ENCODE data around the gene RAB20. TPM values are rescaled to one million over a fixed set of nuclear protein-coding genes. Genes with fewer than 3 reads are reported as not detected.

The RAB20 gene
- polyA plus RNA-seq, 1 donor (not counting 4 experiments of a cell fraction or from before 2014, with no cell fraction given), result 4.3 TPM

DNA sequence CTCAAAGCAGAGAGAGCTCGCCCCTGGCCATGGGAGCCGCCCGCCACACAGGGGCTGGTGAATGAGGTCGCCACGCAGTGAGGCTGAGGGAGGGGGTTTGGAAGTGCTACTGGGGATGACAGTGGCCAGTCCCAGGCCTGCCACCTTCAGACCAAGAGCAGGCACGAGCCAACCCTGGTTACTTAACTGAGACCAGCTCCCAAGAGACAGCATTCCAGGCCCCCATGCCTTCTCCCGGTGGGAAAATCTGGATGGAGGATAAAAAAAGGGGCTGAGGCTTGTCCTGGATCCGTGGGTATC, 43.3 kb downstream of the RAB20 start:
- Histone ChIP-seq H3K9ac (ENCODE audit: control insufficient read depth, extremely low read depth, insufficient read depth, low read length) (no peak overlapping the region), H2AFZ (ENCODE audit: control insufficient read depth, low read length) (no peak overlapping the region), H4K20me1 (ENCODE audit: control insufficient read depth, extremely low read depth, insufficient read depth, low read length) (no peaks in the 10 kb centered on the region), H3K4me2 (ENCODE audit: control insufficient read depth, extremely low read depth, insufficient read depth, low read depth, low read length) (no peak overlapping the region), H3K27me3 (ENCODE audit: control insufficient read depth, extremely low read depth, insufficient read depth, low read length) (no peaks in the 10 kb centered on the region), H3K4me1 (ENCODE audit: control insufficient read depth, extremely low read depth, insufficient read depth, low read length) (no peaks in the 10 kb centered on the region), H3K27ac (ENCODE audit: control insufficient read depth, insufficient read depth, low read length) (no peak overlapping the region), H3K79me2 (ENCODE audit: control insufficient read depth, insufficient read depth, low read length) (no peaks in the 10 kb centered on the region), H3K36me3 (ENCODE audit: control insufficient read depth in 2 of 2, extremely low read depth in 1 of 2, insufficient read depth in 2 of 2, low read length in 2 of 2) (peaks cover 0 to 2% of the 10 kb centered on the region in 2 experiments), H3K9me1 (ENCODE audit: control insufficient read depth, extremely low read depth, insufficient read depth, low read length) (peaks cover 3% of the 10 kb centered on the region), H3K9me3 (ENCODE audit: control insufficient read depth, low read depth, low read length) (no peaks in the 10 kb centered on the region), H3K4me3 (ENCODE audit: control insufficient read depth in 2 of 3, extremely low read depth in 1 of 3, insufficient read depth in 2 of 3, low read depth in 1 of 3, low read length in 3 of 3) (no peak overlapping the region)
- dilution Hi-C loops (cut with MboI; ENCODE audit: extremely low pct_ligation_motif_present, low sequenced_read_pairs), result no loop called here
- TF ChIP-seq EZH2 (IDR thresholded peaks at IDR 0.05; ENCODE audit: low read length), result no peak
- TF ChIP-seq, protein P1, sequence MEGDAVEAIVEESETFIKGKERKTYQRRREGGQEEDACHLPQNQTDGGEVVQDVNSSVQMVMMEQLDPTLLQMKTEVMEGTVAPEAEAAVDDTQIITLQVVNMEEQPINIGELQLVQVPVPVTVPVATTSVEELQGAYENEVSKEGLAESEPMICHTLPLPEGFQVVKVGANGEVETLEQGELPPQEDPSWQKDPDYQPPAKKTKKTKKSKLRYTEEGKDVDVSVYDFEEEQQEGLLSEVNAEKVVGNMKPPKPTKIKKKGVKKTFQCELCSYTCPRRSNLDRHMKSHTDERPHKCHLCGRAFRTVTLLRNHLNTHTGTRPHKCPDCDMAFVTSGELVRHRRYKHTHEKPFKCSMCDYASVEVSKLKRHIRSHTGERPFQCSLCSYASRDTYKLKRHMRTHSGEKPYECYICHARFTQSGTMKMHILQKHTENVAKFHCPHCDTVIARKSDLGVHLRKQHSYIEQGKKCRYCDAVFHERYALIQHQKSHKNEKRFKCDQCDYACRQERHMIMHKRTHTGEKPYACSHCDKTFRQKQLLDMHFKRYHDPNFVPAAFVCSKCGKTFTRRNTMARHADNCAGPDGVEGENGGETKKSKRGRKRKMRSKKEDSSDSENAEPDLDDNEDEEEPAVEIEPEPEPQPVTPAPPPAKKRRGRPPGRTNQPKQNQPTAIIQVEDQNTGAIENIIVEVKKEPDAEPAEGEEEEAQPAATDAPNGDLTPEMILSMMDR (optimal IDR thresholded peaks at IDR 0.05 in 1 of 3, IDR thresholded peaks at IDR 0.05 in 1 of 3, conservative IDR thresholded peaks at IDR 0.05 in 1 of 3; ENCODE audit: extremely low read depth in 1 of 3, insufficient read depth in 2 of 3, low read length in 3 of 3), result no peak
- no peak for DNase-seq (ENCODE audit: low read depth, low spot score)
- no peak for FAIRE-seq

DNA sequence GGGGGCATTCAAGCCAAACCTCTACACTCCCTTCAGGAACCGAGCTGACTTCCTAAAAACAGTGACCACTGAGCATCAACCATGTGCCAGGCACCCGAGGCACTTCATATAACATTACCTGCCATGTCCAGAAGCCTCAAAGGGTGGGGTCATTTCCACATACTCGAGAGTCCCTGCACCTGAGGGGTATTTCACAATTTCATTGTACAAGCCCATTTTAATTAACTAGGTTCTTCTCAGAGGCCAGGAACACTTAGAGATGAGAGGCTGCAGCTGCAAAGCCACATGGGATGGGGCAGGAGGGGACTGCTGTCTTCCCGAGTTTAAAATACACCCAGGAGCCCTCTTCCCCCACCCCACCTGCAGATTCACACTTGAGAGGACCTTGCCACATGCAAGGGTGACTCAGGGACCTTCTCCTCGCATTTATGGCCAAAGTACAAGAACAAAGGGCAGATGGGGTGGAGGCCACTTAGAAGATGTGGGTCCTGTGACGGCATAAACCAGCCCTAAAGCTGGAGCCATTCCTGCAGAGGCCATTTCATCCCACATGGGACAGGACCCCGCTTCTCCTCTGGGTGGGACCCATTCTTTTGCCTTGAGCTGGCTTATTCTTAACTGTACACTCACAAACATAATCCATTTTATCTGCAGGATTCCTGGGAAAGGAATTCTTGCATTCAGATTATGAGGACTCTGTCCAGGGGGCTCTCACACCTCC, 43.9 kb downstream of the RAB20 start:
- no peaks in the 10 kb centered on the region for H3K27me3 ChIP-seq (ENCODE audit: control insufficient read depth, extremely low read depth, insufficient read depth, low read length)
- no peaks in the 10 kb centered on the region for H3K4me1 ChIP-seq (ENCODE audit: control insufficient read depth, extremely low read depth, insufficient read depth, low read length)
- no peaks in the 10 kb centered on the region for H3K79me2 ChIP-seq (ENCODE audit: control insufficient read depth, insufficient read depth, low read length)
- H3K9me3 ChIP-seq (ENCODE audit: control insufficient read depth, low read depth, low read length), result no peaks in the 10 kb centered on the region
- H3K9me1 ChIP-seq (ENCODE audit: control insufficient read depth, extremely low read depth, insufficient read depth, low read length), result peaks cover 3% of the 10 kb centered on the region
- no peak overlapping the region for H3K4me2 ChIP-seq (ENCODE audit: control insufficient read depth, extremely low read depth, insufficient read depth, low read depth, low read length)
- H3K4me3 ChIP-seq (ENCODE audit: control insufficient read depth in 2 of 3, extremely low read depth in 1 of 3, insufficient read depth in 2 of 3, low read depth in 1 of 3, low read length in 3 of 3), result no peak overlapping the region
- H3K36me3 ChIP-seq (ENCODE audit: control insufficient read depth in 2 of 2, extremely low read depth in 1 of 2, insufficient read depth in 2 of 2, low read length in 2 of 2), result peaks cover 5% of the 10 kb centered on the region in 2 experiments
- DNase-seq (ENCODE audit: low read depth, low spot score) (no peak), FAIRE-seq (no peak)
- no peaks in the 10 kb centered on the region for H4K20me1 ChIP-seq (ENCODE audit: control insufficient read depth, extremely low read depth, insufficient read depth, low read length)
- H3K9ac ChIP-seq (ENCODE audit: control insufficient read depth, extremely low read depth, insufficient read depth, low read length), result no peak overlapping the region
- dilution Hi-C loops (cut with MboI; ENCODE audit: extremely low pct_ligation_motif_present, low sequenced_read_pairs), result no loop called here
- TF ChIP-seq, protein P1 (optimal IDR thresholded peaks at IDR 0.05 in 1 of 3, IDR thresholded peaks at IDR 0.05 in 1 of 3, conservative IDR thresholded peaks at IDR 0.05 in 1 of 3; ENCODE audit: extremely low read depth in 1 of 3, insufficient read depth in 2 of 3, low read length in 3 of 3), result no peak
- no peak overlapping the region for H3K27ac ChIP-seq (ENCODE audit: control insufficient read depth, insufficient read depth, low read length)
- no peak overlapping the region for H2AFZ ChIP-seq (ENCODE audit: control insufficient read depth, low read length)

Measured in keratinocyte (primary cell).